ENCODE results near the gene DHX16. TPM values are rescaled to one million over a fixed set of nuclear protein-coding genes. Genes with fewer than 3 reads are reported as not detected.
A peak's percentile ranks its signal among the peaks of the same experiment; 100 is the strongest.
"Not testable (repeated sequence)": the region's sequence is repeated elsewhere in the genome, so short reads cannot be mapped to it uniquely, and the experiment has no call there.

DHX16 gene
- 10 to 100 TPM; 17.6 to 18.6 TPM for total RNA-seq
- long read RNA-seq, transcript DHX16-202 (20 exons, 3,445 nt): major isoform, 16 of 26 reads
- long read RNA-seq, partial matches to known transcripts: 7 of 26 reads
- long read RNA-seq, other reads (novel, unspliced or antisense): 3 of 26 reads

GRCh38 chr6:30672445-30673253 is at the start of gene DHX16:
Gene DHX16 (minus strand): TSS chr6:30673006. CDS start chr6:30672841, 165 bp downstream.
- peak; percentile 97 for DNase-seq
- intact Hi-C loops (cut with DNase I): loop anchor here in 1 of 2 donors (5.0 to 10.0 kb wide), 2 partner anchors 45 to 188 kb away; partner anchors contain the start of genes ATAT1 and HLA-E
- ATAC-seq: peak; percentile 91 to 94

GRCh38 chr6:30722025-30722279 is 49.1 kb upstream of the DHX16 start:
- intact Hi-C loops (cut with DNase I): loop anchor here in 1 of 2 donors (2.0 to 10.0 kb wide), 2 partner anchors 43 to 97 kb away; partner anchors contain the start of gene ATAT1
- not testable (repeated sequence) for ATAC-seq
- peak; percentile 63 for DNase-seq

GRCh38 chr6:30721198-30722024 is 48.6 kb upstream of the DHX16 start:
- peak; percentile 94 for DNase-seq
- ATAC-seq: peak; percentile 77 to 80
- intact Hi-C loops (cut with DNase I): loop anchor here in 1 of 2 donors (2.0 to 10.0 kb wide), 2 partner anchors 43 to 97 kb away; partner anchors contain the start of gene ATAT1

GRCh38 chr6:30720738-30721197 is 48.0 kb upstream of the DHX16 start:
- ATAC-seq: peak; percentile 12 to 23
- intact Hi-C loops (cut with DNase I): loop anchor here in 1 of 2 donors (10.0 kb wide), 1 partner anchor 96 kb away; the partner anchor contains the start of gene ATAT1
- DNase-seq: peak; percentile 82

GRCh38 chr6:30719791-30720737 is 47.3 kb upstream of the DHX16 start, which contains the start of gene TUBB:
Gene TUBB (plus strand): TSS chr6:30720352. CDS start chr6:30720507, 155 bp downstream.
- DNase-seq: peak; percentile 97
- ATAC-seq: peak; percentile 77 to 82
- intact Hi-C loops (cut with DNase I): loop anchor here in 1 of 2 donors (10.0 kb wide), 1 partner anchor 95 kb away; the partner anchor contains the start of gene ATAT1

- ATAC-seq: no peak
- intact Hi-C loops (cut with DNase I): no loop called here
- DNase-seq: no peak
These were observed 46.5 kb upstream of the DHX16 start for GRCh38 chr6:30719356-30719755.

GRCh38 chr6:30717845-30718720 is 45.3 kb upstream of the DHX16 start:
- intact Hi-C loops (cut with DNase I); DNase-seq: not testable (repeated sequence)

GRCh38 chr6:30717129-30717844 is 44.5 kb upstream of the DHX16 start, which contains the start of gene MDC1:
Gene MDC1 (minus strand): TSS chr6:30717281. CDS start chr6:30715175, 2,106 bp downstream.
- intact Hi-C loops (cut with DNase I): no loop called here
- DNase-seq (peak; percentile 100), ATAC-seq (peak; percentile 83 to 84)

More at GRCh38 chr6:30717845-30718720, 45.3 kb upstream of the DHX16 start:
- not testable (repeated sequence) for ATAC-seq

GRCh38 chr6:30716879-30717128 is 44.0 kb upstream of the DHX16 start:
- intact Hi-C loops (cut with DNase I): no loop called here
- DNase-seq: no peak
- no peak for ATAC-seq

GRCh38 chr6:30714263-30714662 is 41.5 kb upstream of the DHX16 start:
- ATAC-seq (no peak), DNase-seq (no peak)
- intact Hi-C loops (cut with DNase I): no loop called here

GRCh38 chr6:30712441-30712945 is 39.7 kb upstream of the DHX16 start:
- intact Hi-C loops (cut with DNase I): no loop called here
- DNase-seq (no peak), ATAC-seq (no peak)

GRCh38 chr6:30711758-30712380 is 39.1 kb upstream of the DHX16 start:
- ATAC-seq (no peak), DNase-seq (no peak)
- intact Hi-C loops (cut with DNase I): no loop called here

GRCh38 chr6:30709101-30709868 is 36.5 kb upstream of the DHX16 start:
- DNase-seq: no peak
- no peak for ATAC-seq
- intact Hi-C loops (cut with DNase I): no loop called here

GRCh38 chr6:30707281-30707850 is 34.6 kb upstream of the DHX16 start:
- no peak for ATAC-seq
- DNase-seq: no peak
- intact Hi-C loops (cut with DNase I): no loop called here

- ATAC-seq: peak in 1 of 2 donors; percentile 58
These were observed 32.8 kb upstream of the DHX16 start for GRCh38 chr6:30705620-30706019.

More at GRCh38 chr6:30705620-30706019, 32.8 kb upstream of the DHX16 start:
- intact Hi-C loops (cut with DNase I): no loop called here
- no peak for DNase-seq

Measured in left cardiac atrium (tissue), 4 donors.